Stimulated activated naive B cell treated with anti-CD40 and anti-IgM and Interleukin-4, amounts not matched to agents 10 μg/mL and 1 μg/mL and 100 μg/mL, for 72 hours (primary cell): ENCODE results near the gene LRBA.
A peak's percentile ranks its signal among the peaks of the same experiment; 100 is the strongest.
"Not testable (repeated sequence)": the region's sequence is repeated elsewhere in the genome, so short reads cannot be mapped to it uniquely, and the experiment has no call there.

Source experiments
- ATAC-seq, 2 donors: fragments of 150-1000 bp; cut with Tn5 transposase; replicated peaks; 2 replicates each; pipeline ENCODE4 v1.10.0; 2021; ENCODE audit warnings: moderate library complexity in 1 of 2
- DNase-seq: peaks from one replicate; pipeline ENCODE4 v3.0.0; 2021
- H3K27ac Mint-ChIP-seq: one replicate; pipeline ENCODE4 v1.8.0; 2022; ENCODE audit warnings: mild to moderate bottlenecking, mixed read lengths
- H3K27me3 Mint-ChIP-seq, 2 donors: one replicate each; pipeline ENCODE4 v1.8.0; 2022; ENCODE audit warnings: mixed read lengths in 2 of 2
- H3K36me3 Mint-ChIP-seq, 2 donors: one replicate each; pipeline ENCODE4 v1.8.0; 2022; ENCODE audit warnings: mixed read lengths in 2 of 2, mild to moderate bottlenecking in 1 of 2
- H3K4me1 Mint-ChIP-seq, 2 donors: one replicate each; pipeline ENCODE4 v1.8.0; 2022; ENCODE audit warnings: mixed read lengths in 2 of 2, mild to moderate bottlenecking in 1 of 2
- H3K4me3 Mint-ChIP-seq, 2 donors: one replicate each; pipeline ENCODE4 v1.8.0; 2022; ENCODE audit warnings: mild to moderate bottlenecking in 2 of 2, mixed read lengths in 2 of 2, moderate library complexity in 1 of 2
- H3K9me3 Mint-ChIP-seq, 2 donors: one replicate each; pipeline ENCODE4 v1.8.0; 2022; ENCODE audit warnings: mixed read lengths in 2 of 2, mild to moderate bottlenecking in 1 of 2

Gene LRBA

DNA sequence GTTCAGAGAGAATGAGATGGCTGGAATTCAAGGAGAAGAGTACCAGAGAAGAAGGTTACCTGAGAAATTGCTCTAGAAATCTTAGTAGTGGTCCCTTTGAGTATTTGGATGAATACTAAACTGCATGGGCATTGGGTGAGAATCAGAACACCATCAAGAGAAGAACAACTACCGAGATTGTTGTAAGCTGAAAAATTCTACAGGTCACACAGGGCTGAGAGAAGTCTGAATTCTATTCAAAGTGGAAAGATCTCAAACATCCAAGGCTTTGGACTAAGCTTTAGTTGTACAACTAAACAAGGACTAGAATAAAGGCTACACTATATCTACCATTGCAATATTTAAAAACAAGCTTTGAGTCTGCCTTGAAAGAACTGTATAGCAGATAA is 40.8 kb downstream of the LRBA start:
- Mint-ChIP-seq H3K9me3 (peaks cover 2 to 4% of the 10 kb centered on the region in 2 donors), H3K36me3 (peaks cover 18 to 22% of the 10 kb centered on the region in 2 donors), H3K27me3 (no peaks in the 10 kb centered on the region), H3K4me1 (peaks cover 39 to 69% of the 10 kb centered on the region in 2 donors), H3K27ac (peak overlapping the region; percentile 52), H3K4me3 (no peak overlapping the region)
- DNase-seq: no peak
- ATAC-seq: no peak

DNA sequence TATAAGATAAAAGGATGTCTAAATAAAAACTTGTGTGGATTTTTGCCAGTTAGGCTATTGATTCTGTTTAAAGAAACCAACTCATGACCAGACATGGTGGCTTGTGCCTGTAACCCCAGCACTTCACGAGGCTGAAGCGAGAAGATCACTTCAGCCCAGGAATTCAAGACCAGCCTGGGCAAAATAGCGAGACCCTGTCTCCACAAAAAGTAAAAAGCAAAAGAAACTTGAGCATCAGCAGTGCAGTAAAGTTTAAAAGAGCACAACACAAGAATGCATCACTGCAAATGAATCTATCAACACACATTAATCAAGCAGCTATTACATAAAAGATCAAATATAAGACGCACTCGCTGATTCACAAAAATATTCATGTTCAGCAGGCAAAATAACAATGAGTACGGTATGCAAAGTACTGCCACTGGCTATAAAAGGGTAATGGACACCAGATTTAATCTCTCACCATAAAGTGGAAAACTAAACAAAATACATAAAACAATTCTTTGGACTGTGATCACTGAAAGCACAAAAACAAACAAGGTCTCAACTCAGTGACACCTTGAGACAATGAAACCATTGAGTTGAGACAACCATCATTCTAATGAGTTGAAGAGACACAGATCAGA is 41.3 kb downstream of the LRBA start:
- Mint-ChIP-seq H3K27me3 (no peaks in the 10 kb centered on the region), H3K27ac (peak overlapping the region; percentile 73), H3K4me1 (peaks cover 38 to 66% of the 10 kb centered on the region in 2 donors), H3K9me3 (peaks cover 0 to 2% of the 10 kb centered on the region in 2 donors), H3K36me3 (peaks cover 14 to 18% of the 10 kb centered on the region in 2 donors), H3K4me3 (no peak overlapping the region)
- ATAC-seq (no peak), DNase-seq (no peak)

DNA sequence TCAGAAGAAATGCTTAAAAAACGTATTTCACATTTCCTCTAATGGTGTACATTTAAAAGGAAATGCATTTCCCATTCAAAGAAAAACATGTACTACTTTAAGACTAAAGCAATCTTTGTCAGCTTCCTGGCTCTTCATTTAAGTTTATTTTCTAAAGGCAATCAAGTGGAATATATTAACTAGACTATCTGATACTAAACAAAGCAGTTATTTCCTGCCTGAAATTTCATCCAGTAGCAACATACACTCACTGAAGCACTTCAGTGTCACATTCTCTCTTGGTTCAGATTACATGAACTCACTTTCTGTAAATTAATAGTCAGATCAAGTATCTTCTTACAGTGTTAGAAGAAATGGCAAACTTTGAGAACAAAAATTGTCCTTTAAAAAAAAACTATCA is 42.5 kb downstream of the LRBA start:
- H3K27ac Mint-ChIP-seq: no peak overlapping the region
- peaks cover 28 to 62% of the 10 kb centered on the region in 2 donors for H3K4me1 Mint-ChIP-seq

DNA sequence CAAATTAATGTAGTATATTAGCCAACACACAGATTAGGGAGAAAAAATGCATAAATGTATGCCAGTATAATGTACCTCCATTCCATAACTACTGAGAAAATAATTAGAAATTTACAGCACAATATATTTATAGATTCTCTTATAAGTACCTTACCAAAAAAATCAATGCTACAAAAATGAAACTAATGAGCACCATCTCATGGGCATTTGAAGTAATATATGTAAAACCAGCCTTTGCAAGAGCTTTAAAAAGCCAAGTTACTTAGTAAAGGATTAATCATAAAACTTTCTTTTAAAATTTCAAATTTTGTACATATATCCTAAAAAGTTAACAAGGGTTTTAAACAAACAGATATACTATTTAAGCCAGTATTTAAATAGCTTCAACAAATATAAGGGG is 43.2 kb downstream of the LRBA start:
- DNase-seq (no peak), ATAC-seq (no peak)
- H3K27ac Mint-ChIP-seq: no peak overlapping the region
- peaks cover 0 to 3% of the 10 kb centered on the region in 2 donors for H3K9me3 Mint-ChIP-seq
- no peaks in the 10 kb centered on the region for H3K27me3 Mint-ChIP-seq
- no peak overlapping the region for H3K4me3 Mint-ChIP-seq
- peaks cover 11 to 14% of the 10 kb centered on the region in 2 donors for H3K36me3 Mint-ChIP-seq
- H3K4me1 Mint-ChIP-seq: peaks cover 29 to 62% of the 10 kb centered on the region in 2 donors

More for the DNA sequence above, 42.5 kb downstream of the LRBA start:
- H3K9me3 Mint-ChIP-seq: no peaks in the 10 kb centered on the region
- ATAC-seq (no peak), DNase-seq (no peak)
- no peak overlapping the region for H3K4me3 Mint-ChIP-seq
- no peaks in the 10 kb centered on the region for H3K27me3 Mint-ChIP-seq
- H3K36me3 Mint-ChIP-seq: peaks cover 11 to 13% of the 10 kb centered on the region in 2 donors

GRCh38 chr4:150970685-150971151 is 44.4 kb downstream of the LRBA start:
- peak; percentile 66 to 80 for ATAC-seq
- H3K27ac Mint-ChIP-seq: no peak overlapping the region
- H3K36me3 Mint-ChIP-seq: peaks cover 6% of the 10 kb centered on the region in 2 donors
- no peaks in the 10 kb centered on the region for H3K27me3 Mint-ChIP-seq
- no peak overlapping the region for H3K4me3 Mint-ChIP-seq
- H3K4me1 Mint-ChIP-seq: peaks cover 23 to 52% of the 10 kb centered on the region in 2 donors
- no peak for DNase-seq
- H3K9me3 Mint-ChIP-seq: peaks cover 0 to 3% of the 10 kb centered on the region in 2 donors

DNA sequence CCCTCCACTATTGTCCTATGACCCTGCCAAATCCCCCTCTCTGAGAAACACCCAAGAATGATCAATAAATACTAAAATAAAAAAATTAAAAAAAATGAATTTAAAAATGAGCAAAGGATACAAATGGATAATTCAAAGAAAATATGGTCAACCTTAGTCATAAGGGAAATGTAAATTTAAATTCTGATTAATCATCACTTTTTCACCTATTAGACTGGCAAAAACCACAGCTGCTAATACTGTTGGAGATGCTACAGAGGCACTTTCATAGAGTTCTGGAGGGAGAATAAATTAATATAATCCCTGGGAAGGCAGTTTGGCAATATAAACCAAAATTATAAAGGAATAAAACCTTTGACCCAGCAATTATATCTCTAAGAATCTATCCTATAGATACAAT is 50.3 kb downstream of the LRBA start:
- Mint-ChIP-seq H3K27ac (no peak overlapping the region), H3K4me1 (peaks cover 7 to 40% of the 10 kb centered on the region in 2 donors), H3K4me3 (no peak overlapping the region), H3K9me3 (peaks cover 0 to 5% of the 10 kb centered on the region in 2 donors), H3K36me3 (peaks cover 10 to 11% of the 10 kb centered on the region in 2 donors), H3K27me3 (no peaks in the 10 kb centered on the region)
- DNase-seq (no peak), ATAC-seq (no peak)

GRCh38 chr4:150963602-150964345 is 51.3 kb downstream of the LRBA start:
- Mint-ChIP-seq H3K36me3 (peaks cover 13 to 14% of the 10 kb centered on the region in 2 donors), H3K4me1 (peaks cover 4 to 36% of the 10 kb centered on the region in 2 donors)
- H3K27me3 Mint-ChIP-seq, DNase-seq, ATAC-seq, H3K27ac Mint-ChIP-seq, H3K4me3 Mint-ChIP-seq, H3K9me3 Mint-ChIP-seq: not testable (repeated sequence)

DNA sequence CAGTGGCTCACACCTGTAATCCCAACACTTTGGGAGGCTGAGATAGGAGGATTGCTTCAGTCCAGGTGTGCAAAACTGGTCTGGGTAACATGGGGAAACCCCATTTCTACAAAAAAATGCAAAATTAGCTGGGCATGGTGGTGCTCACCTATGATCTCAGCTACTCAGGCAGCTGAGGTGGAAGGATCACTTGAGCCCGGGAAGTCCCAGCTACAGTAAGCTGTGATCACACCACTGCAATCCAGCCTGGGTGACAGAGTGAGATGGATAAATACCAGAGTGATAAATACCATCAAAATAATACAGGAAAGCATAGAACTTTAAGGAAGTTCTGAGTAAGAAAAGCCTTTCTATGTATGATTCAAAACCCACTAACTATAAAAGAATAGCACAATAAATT is 52.8 kb downstream of the LRBA start:
- ATAC-seq: peak; percentile 86 to 93
- no peaks in the 10 kb centered on the region for H3K27me3 Mint-ChIP-seq
- H3K27ac Mint-ChIP-seq: no peak overlapping the region
- DNase-seq: no peak
- H3K9me3 Mint-ChIP-seq: peaks cover 9 to 15% of the 10 kb centered on the region in 2 donors
- peaks cover 1 to 28% of the 10 kb centered on the region in 2 donors for H3K4me1 Mint-ChIP-seq
- H3K4me3 Mint-ChIP-seq: no peak overlapping the region
- peaks cover 23 to 25% of the 10 kb centered on the region in 2 donors for H3K36me3 Mint-ChIP-seq

GRCh38 chr4:150961566-150961965 is 53.5 kb downstream of the LRBA start:
- Mint-ChIP-seq H3K4me3 (no peak overlapping the region), H3K9me3 (peaks cover 9 to 19% of the 10 kb centered on the region in 2 donors), H3K36me3 (peaks cover 25 to 30% of the 10 kb centered on the region in 2 donors), H3K27ac (no peak overlapping the region), H3K4me1 (peaks cover 0 to 25% of the 10 kb centered on the region in 2 donors), H3K27me3 (no peaks in the 10 kb centered on the region)
- ATAC-seq (no peak), DNase-seq (no peak)

- peaks cover 9 to 25% of the 10 kb centered on the region in 2 donors for H3K9me3 Mint-ChIP-seq
- no peak for DNase-seq
- no peak overlapping the region for H3K4me3 Mint-ChIP-seq
- no peaks in the 10 kb centered on the region for H3K27me3 Mint-ChIP-seq
- H3K36me3 Mint-ChIP-seq: peaks cover 32 to 36% of the 10 kb centered on the region in 2 donors
- no peak for ATAC-seq
- H3K27ac Mint-ChIP-seq: no peak overlapping the region
- peaks cover 0 to 25% of the 10 kb centered on the region in 2 donors for H3K4me1 Mint-ChIP-seq
Observed at GRCh38 chr4:150960818-150961217, 54.3 kb downstream of the LRBA start.

GRCh38 chr4:150960079-150960478 is 55.0 kb downstream of the LRBA start:
- H3K4me3 Mint-ChIP-seq: no peak overlapping the region
- ATAC-seq (no peak), DNase-seq (no peak)
- no peak overlapping the region for H3K27ac Mint-ChIP-seq
- H3K27me3 Mint-ChIP-seq: no peaks in the 10 kb centered on the region
- H3K9me3 Mint-ChIP-seq: peaks cover 9 to 25% of the 10 kb centered on the region in 2 donors
- peaks cover 33 to 39% of the 10 kb centered on the region in 2 donors for H3K36me3 Mint-ChIP-seq
- H3K4me1 Mint-ChIP-seq: peaks cover under 1 to 25% of the 10 kb centered on the region in 2 donors

DNA sequence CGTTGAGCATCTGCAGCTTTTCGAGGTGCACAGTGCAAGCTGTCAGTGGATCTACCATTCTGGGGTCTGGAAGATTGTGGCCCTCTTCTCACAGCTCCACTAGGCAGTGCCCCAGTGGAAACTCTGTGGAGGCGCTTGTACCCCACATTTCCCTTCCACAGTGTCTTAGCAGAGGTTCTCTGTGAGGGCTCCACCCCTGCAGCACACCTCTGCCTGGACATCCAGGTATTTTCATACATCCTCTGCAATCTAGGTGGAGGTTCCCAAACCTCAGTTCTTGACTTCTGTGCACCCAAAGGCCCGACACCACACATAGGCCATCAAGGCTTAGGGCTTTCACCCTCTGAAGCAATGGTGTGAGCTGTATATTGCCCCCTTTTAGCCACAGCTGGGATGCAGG is 57.1 kb downstream of the LRBA start:
- Mint-ChIP-seq H3K36me3 (peaks cover 37 to 38% of the 10 kb centered on the region in 2 donors), H3K4me1 (peaks cover 2 to 25% of the 10 kb centered on the region in 2 donors), H3K9me3 (peaks cover 9 to 24% of the 10 kb centered on the region in 2 donors)
- not testable (repeated sequence) for H3K4me3 Mint-ChIP-seq, DNase-seq, H3K27me3 Mint-ChIP-seq, H3K27ac Mint-ChIP-seq, ATAC-seq

GRCh38 chr4:150957095-150957494 is 58.0 kb downstream of the LRBA start:
- Mint-ChIP-seq H3K4me1 (peaks cover 8 to 29% of the 10 kb centered on the region in 2 donors), H3K36me3 (peaks cover 41% of the 10 kb centered on the region in 2 donors), H3K9me3 (peaks cover 9 to 29% of the 10 kb centered on the region in 2 donors)
- not testable (repeated sequence) for DNase-seq, H3K27me3 Mint-ChIP-seq, H3K4me3 Mint-ChIP-seq, H3K27ac Mint-ChIP-seq, ATAC-seq

- H3K4me3 Mint-ChIP-seq, DNase-seq, ATAC-seq, H3K27ac Mint-ChIP-seq, H3K27me3 Mint-ChIP-seq: not testable (repeated sequence)
- peaks cover 16 to 39% of the 10 kb centered on the region in 2 donors for H3K4me1 Mint-ChIP-seq
- H3K9me3 Mint-ChIP-seq: peaks cover 9 to 29% of the 10 kb centered on the region in 2 donors
- H3K36me3 Mint-ChIP-seq: peaks cover 39 to 42% of the 10 kb centered on the region in 2 donors
Observed at GRCh38 chr4:150953916-150954315, 61.2 kb downstream of the LRBA start.
